ENCODE data around the gene OGDH.

Gene OGDH

DNA sequence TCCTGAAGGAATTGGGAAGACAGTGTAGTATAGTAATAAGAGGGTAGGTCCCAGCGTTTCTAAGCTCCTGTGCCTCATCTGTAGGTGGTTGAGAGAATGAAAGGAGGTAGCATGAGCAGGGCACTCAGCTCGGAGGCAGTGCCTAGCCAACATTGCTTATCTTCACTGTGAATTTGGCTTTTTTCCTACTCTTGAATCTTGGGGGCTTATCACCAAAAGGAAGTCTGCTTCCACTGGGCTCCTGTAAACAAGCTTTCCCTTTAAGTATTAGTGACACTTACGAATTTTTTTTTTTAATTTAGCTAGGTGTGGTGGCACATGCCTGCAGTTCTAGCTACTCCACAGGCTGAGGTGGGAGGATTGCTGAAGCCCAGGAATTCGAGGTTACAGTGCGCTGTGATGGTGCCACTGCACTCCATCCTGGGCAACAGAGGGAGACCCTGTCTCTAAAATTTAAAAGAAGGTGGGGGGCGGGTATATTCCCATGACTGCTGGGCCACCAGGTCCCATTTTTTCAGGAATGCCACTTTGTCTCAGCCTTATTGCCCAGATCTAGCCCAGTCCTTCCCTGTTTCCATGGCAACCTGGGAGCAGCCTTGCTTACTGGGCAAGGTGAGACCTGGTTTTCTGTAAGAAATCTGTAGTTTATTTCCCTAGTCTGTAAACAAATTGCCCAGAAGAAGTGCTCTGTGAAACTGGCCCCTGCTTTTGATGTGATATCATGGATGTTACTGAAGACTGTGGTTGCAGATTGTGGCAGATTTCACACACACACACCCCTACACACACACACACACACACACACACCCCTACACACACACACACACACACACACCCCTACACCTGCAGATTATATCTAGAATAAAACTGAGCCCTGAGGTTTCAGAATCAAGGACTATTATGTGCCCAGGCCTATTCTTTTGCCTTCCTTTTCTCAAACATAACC is 19.4 kb downstream of the OGDH start:
- TF ChIP-seq MYC (IDR thresholded peaks at IDR 0.05; ENCODE audit: low read depth, low read length) = no peak
- no peak for TF ChIP-seq POLR2A (IDR thresholded peaks at IDR 0.05; ENCODE audit: extremely low read depth, insufficient read length)
- TF ChIP-seq, protein P1, sequence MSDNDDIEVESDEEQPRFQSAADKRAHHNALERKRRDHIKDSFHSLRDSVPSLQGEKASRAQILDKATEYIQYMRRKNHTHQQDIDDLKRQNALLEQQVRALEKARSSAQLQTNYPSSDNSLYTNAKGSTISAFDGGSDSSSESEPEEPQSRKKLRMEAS (IDR thresholded peaks at IDR 0.05; ENCODE audit: low read depth, low read length) = no peak
- TF ChIP-seq, protein P2, sequence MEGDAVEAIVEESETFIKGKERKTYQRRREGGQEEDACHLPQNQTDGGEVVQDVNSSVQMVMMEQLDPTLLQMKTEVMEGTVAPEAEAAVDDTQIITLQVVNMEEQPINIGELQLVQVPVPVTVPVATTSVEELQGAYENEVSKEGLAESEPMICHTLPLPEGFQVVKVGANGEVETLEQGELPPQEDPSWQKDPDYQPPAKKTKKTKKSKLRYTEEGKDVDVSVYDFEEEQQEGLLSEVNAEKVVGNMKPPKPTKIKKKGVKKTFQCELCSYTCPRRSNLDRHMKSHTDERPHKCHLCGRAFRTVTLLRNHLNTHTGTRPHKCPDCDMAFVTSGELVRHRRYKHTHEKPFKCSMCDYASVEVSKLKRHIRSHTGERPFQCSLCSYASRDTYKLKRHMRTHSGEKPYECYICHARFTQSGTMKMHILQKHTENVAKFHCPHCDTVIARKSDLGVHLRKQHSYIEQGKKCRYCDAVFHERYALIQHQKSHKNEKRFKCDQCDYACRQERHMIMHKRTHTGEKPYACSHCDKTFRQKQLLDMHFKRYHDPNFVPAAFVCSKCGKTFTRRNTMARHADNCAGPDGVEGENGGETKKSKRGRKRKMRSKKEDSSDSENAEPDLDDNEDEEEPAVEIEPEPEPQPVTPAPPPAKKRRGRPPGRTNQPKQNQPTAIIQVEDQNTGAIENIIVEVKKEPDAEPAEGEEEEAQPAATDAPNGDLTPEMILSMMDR (IDR thresholded peaks at IDR 0.05; ENCODE audit: low read depth, low read length) = no peak
- H3K4me3 ChIP-seq (ENCODE audit: low read depth, low read length) = no peak overlapping the region
- DNase-seq (ENCODE audit: low read depth) = no peak

- H3K4me3 ChIP-seq (ENCODE audit: low read depth, low read length) = no peak overlapping the region
- DNase-seq (ENCODE audit: low read depth) = no peak
- TF ChIP-seq, protein P2 (IDR thresholded peaks at IDR 0.05; ENCODE audit: low read depth, low read length) = no peak
- TF ChIP-seq, protein P1 (IDR thresholded peaks at IDR 0.05; ENCODE audit: low read depth, low read length) = no peak
Measured at GRCh38 chr7:44626620-44627019, 20.2 kb downstream of the OGDH start.

GRCh38 chr7:44629829-44630522 is 23.5 kb downstream of the OGDH start:
- no peak overlapping the region for H3K4me3 ChIP-seq (ENCODE audit: low read depth, low read length)
- DNase-seq (ENCODE audit: low read depth) = peak; percentile 74
- TF ChIP-seq, protein P1 (IDR thresholded peaks at IDR 0.05; ENCODE audit: low read depth, low read length) = peak; percentile 69; the same call in 1 of the 2 replicates
- TF ChIP-seq MYC (IDR thresholded peaks at IDR 0.05; ENCODE audit: low read depth, low read length) = no peak; the same call in 1 of the 2 replicates

DNA sequence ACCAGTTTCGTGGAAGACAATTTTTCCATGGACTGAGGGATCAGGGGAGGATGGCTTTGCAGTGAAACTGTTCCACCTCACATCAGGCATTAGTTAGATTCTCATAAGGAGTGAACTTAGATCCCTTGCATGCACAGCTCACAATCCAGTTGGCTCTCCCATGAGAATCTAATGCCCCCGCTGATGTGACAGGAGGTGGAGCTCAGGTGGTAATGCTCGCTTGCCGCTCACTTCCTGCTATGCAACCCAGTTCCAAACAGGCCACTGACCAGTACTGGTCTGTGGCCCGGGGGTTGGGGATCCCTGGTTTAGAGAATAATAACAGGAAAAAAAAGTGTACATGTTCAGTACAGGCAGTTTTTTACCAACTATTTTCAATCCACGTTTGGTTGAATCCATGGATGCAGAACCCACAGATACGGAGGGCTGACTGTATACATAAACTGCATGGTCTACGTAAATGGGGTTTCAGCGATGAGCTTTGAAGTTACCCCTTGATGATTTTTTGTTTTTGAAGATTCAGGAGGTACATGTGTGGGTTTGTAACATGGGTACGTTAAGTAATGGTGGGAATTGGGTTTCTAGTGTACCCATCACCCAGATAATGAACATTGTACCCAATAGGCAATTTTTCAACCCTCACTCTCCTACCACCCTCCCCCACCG is 24.5 kb downstream of the OGDH start:
- no peak overlapping the region for H3K4me3 ChIP-seq (ENCODE audit: low read depth, low read length)
- TF ChIP-seq, protein P2 (IDR thresholded peaks at IDR 0.05; ENCODE audit: low read depth, low read length) = no peak
- no peak for TF ChIP-seq POLR2A (IDR thresholded peaks at IDR 0.05; ENCODE audit: extremely low read depth, insufficient read length)
- no peak for TF ChIP-seq MYC (IDR thresholded peaks at IDR 0.05; ENCODE audit: low read depth, low read length)
- TF ChIP-seq, protein P1 (IDR thresholded peaks at IDR 0.05; ENCODE audit: low read depth, low read length) = no peak
- DNase-seq (ENCODE audit: low read depth) = no peak

- TF ChIP-seq MYC (IDR thresholded peaks at IDR 0.05; ENCODE audit: low read depth, low read length) = peak; percentile 42; the same call in 1 of the 2 replicates
- no peak for TF ChIP-seq POLR2A (IDR thresholded peaks at IDR 0.05; ENCODE audit: extremely low read depth, insufficient read length)
- TF ChIP-seq, protein P2 (IDR thresholded peaks at IDR 0.05; ENCODE audit: low read depth, low read length) = no peak
- TF ChIP-seq, protein P1 (IDR thresholded peaks at IDR 0.05; ENCODE audit: low read depth, low read length) = peak; percentile 63
- peak; percentile 75 for DNase-seq (ENCODE audit: low read depth)
- no peak overlapping the region for H3K4me3 ChIP-seq (ENCODE audit: low read depth, low read length)
Measured at GRCh38 chr7:44631458-44632115, 25.2 kb downstream of the OGDH start.
